ENCODE measurements around the gene RHOF. TPM values are rescaled to one million over a fixed set of nuclear protein-coding genes. Genes with fewer than 3 reads are reported as not detected.
"Not testable (repeated sequence)": the region's sequence is repeated elsewhere in the genome, so short reads cannot be mapped to it uniquely, and the experiment has no call there.

The RHOF gene
- total RNA-seq, 1 experiment from 2014 or later, result 36.7 TPM

GRCh38 chr12:121765573-121765972, 27.9 kb downstream of the RHOF start:
- no peaks in the 10 kb centered on the region for H3K27me3 ChIP-seq (replicated peaks; ENCODE audit: control insufficient read depth, insufficient read depth, low read length)
- H3K9me3 ChIP-seq, result no peaks in the 10 kb centered on the region
- ChIA-PET POLR2A (no interaction called here), CTCF (interaction anchor here (0.6 kb wide), 1 partner anchor 998 kb away, joined by 3 read pairs; no protein-coding TSS in a partner anchor)
- Mint-ChIP-seq H3K4me3 (ENCODE audit: unreplicated experiment) (no peak overlapping the region), H3K4me1 (ENCODE audit: low read depth, unreplicated experiment) (no peaks in the 10 kb centered on the region), H3K27ac (ENCODE audit: unreplicated experiment) (no peak overlapping the region), H3K36me3 (ENCODE audit: insufficient read depth, unreplicated experiment) (peaks cover 12% of the 10 kb centered on the region), H3K9me3 (ENCODE audit: unreplicated experiment) (no peaks in the 10 kb centered on the region), H3K27me3 (ENCODE audit: insufficient read depth, unreplicated experiment) (no peaks in the 10 kb centered on the region)
- peaks cover 8% of the 10 kb centered on the region for H3K4me1 ChIP-seq
- TF ChIP-seq, protein P1, sequence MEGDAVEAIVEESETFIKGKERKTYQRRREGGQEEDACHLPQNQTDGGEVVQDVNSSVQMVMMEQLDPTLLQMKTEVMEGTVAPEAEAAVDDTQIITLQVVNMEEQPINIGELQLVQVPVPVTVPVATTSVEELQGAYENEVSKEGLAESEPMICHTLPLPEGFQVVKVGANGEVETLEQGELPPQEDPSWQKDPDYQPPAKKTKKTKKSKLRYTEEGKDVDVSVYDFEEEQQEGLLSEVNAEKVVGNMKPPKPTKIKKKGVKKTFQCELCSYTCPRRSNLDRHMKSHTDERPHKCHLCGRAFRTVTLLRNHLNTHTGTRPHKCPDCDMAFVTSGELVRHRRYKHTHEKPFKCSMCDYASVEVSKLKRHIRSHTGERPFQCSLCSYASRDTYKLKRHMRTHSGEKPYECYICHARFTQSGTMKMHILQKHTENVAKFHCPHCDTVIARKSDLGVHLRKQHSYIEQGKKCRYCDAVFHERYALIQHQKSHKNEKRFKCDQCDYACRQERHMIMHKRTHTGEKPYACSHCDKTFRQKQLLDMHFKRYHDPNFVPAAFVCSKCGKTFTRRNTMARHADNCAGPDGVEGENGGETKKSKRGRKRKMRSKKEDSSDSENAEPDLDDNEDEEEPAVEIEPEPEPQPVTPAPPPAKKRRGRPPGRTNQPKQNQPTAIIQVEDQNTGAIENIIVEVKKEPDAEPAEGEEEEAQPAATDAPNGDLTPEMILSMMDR (IDR thresholded peaks at IDR 0.05; ENCODE audit: insufficient read depth in 1 of 2, low read depth in 1 of 2, low read length in 1 of 2, severe bottlenecking in 1 of 2, unreplicated experiment in 1 of 2), result no peak
- no peak for DNase-seq
- no peak overlapping the region for H3K4me3 ChIP-seq (ENCODE audit: low read depth, low read length)
- no peaks in the 10 kb centered on the region for H3K36me3 ChIP-seq (ENCODE audit: control insufficient read depth, insufficient read depth, low read length)
- intact Hi-C loops (cut with micrococcal nuclease; ENCODE audit: unreplicated experiment), result no loop called here
- no TSS peak for BruUV-seq (replicated peaks)

DNA sequence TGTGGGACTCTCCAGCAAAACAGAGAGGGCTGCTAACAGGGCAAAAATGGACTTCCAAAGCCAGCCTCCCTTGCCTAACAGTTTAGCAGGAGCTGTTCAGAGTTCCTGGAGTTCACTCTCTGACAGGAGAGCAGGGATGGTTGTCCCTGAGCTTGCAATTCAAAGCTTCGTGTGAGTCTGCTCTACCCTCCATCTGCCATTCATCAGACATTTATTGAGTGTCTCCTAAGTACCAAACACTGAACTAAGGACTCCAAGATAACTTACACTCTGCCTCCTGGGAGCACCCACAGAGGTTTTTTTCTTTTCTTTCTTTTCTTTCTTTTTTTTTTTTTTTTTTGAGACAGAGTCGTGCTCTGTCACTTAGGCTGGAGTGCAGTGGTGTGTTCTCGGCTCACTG, 28.7 kb downstream of the RHOF start:
- Mint-ChIP-seq H3K4me3 (ENCODE audit: unreplicated experiment) (no peak overlapping the region), H3K27ac (ENCODE audit: unreplicated experiment) (no peak overlapping the region), H3K36me3 (ENCODE audit: insufficient read depth, unreplicated experiment) (peaks cover 10% of the 10 kb centered on the region), H3K4me1 (ENCODE audit: low read depth, unreplicated experiment) (no peaks in the 10 kb centered on the region), H3K9me3 (ENCODE audit: unreplicated experiment) (no peaks in the 10 kb centered on the region), H3K27me3 (ENCODE audit: insufficient read depth, unreplicated experiment) (no peaks in the 10 kb centered on the region)
- no TSS peak for BruUV-seq (replicated peaks)
- POLR2A ChIA-PET, result no interaction called here
- DNase-seq, result no peak
- CTCF ChIA-PET, result interaction anchor here (0.7 kb wide), 1 partner anchor 214 kb away, joined by 3 read pairs; no protein-coding TSS in a partner anchor
- intact Hi-C loops (cut with micrococcal nuclease; ENCODE audit: unreplicated experiment), result no loop called here
- TF ChIP-seq, protein P1 (IDR thresholded peaks at IDR 0.05; ENCODE audit: insufficient read depth in 1 of 2, low read depth in 1 of 2, low read length in 1 of 2, severe bottlenecking in 1 of 2, unreplicated experiment in 1 of 2), result no peak
- no peaks in the 10 kb centered on the region for H3K9me3 ChIP-seq
- H3K4me1 ChIP-seq, result peaks cover 8% of the 10 kb centered on the region
- no peaks in the 10 kb centered on the region for H3K36me3 ChIP-seq (ENCODE audit: control insufficient read depth, insufficient read depth, low read length)
- H3K27me3 ChIP-seq (replicated peaks; ENCODE audit: control insufficient read depth, insufficient read depth, low read length), result no peaks in the 10 kb centered on the region
- H3K4me3 ChIP-seq (ENCODE audit: low read depth, low read length), result no peak overlapping the region

DNA sequence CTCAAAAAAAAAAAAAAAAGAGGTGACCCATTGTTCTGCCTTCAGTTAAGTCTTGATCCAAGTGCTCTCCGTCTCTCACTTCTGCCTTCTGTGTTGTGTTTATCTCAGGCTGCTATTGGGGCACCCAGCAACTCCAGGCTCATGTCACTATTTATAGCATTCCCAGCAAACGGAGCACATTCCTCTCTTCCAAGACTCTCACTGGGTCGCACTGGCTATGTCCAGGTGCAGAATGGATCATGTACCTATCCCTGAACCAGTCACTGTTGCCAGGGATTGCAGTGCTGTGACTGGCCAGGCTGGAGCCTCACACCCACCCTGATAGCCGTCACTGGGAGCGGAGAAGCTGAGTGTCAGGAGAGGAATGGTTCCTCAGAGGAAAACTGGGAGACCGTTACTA, 31.2 kb downstream of the RHOF start:
- no peaks in the 10 kb centered on the region for H3K4me1 Mint-ChIP-seq (ENCODE audit: low read depth, unreplicated experiment)

DNA sequence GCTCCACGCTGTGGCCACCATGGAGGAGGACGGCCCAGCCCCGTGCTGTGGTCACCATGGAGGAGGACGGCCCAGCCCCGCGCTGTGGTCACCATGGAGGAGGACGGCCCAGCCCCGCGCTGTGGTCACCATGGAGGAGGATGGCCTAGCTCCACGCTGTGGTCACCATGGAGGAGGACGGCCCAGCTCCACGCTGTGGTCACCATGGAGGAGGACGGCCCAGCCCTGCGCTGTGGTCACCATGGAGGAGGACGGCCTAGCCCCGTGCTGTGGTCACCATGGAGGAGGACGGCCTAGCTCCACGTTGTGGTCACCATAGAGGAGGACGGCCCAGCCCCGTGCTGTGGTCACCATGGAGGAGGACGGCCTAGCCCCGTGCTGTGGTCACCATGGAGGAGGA, 35.0 kb downstream of the RHOF start:
- CTCF ChIA-PET, result interaction anchor here (0.7 kb wide), 1 partner anchor 20 kb away, joined by 5 read pairs; no protein-coding TSS in a partner anchor
- H3K9me3 ChIP-seq; POLR2A ChIA-PET; H3K4me3 Mint-ChIP-seq (ENCODE audit: unreplicated experiment); H3K4me1 Mint-ChIP-seq (ENCODE audit: low read depth, unreplicated experiment); H3K27ac Mint-ChIP-seq (ENCODE audit: unreplicated experiment); H3K9me3 Mint-ChIP-seq (ENCODE audit: unreplicated experiment); H3K27me3 ChIP-seq (replicated peaks; ENCODE audit: control insufficient read depth, insufficient read depth, low read length); H3K4me3 ChIP-seq (ENCODE audit: low read depth, low read length); H3K4me1 ChIP-seq; DNase-seq; intact Hi-C loops (cut with micrococcal nuclease; ENCODE audit: unreplicated experiment); H3K36me3 ChIP-seq (ENCODE audit: control insufficient read depth, insufficient read depth, low read length); BruUV-seq (replicated peaks); H3K27me3 Mint-ChIP-seq (ENCODE audit: insufficient read depth, unreplicated experiment); H3K36me3 Mint-ChIP-seq (ENCODE audit: insufficient read depth, unreplicated experiment): not testable (repeated sequence)

More for the DNA sequence above, 31.2 kb downstream of the RHOF start:
- H3K27ac Mint-ChIP-seq (ENCODE audit: unreplicated experiment), result peak overlapping the region; percentile 78
- peaks cover 6% of the 10 kb centered on the region for H3K36me3 Mint-ChIP-seq (ENCODE audit: insufficient read depth, unreplicated experiment)
- no peak overlapping the region for H3K4me3 Mint-ChIP-seq (ENCODE audit: unreplicated experiment)
- POLR2A ChIA-PET, result no interaction called here
- TF ChIP-seq, protein P1 (IDR thresholded peaks at IDR 0.05; ENCODE audit: insufficient read depth in 1 of 2, low read depth in 1 of 2, low read length in 1 of 2, severe bottlenecking in 1 of 2, unreplicated experiment in 1 of 2), result no peak
- no TSS peak for BruUV-seq (replicated peaks)
- no peak for DNase-seq
- no peaks in the 10 kb centered on the region for H3K27me3 ChIP-seq (replicated peaks; ENCODE audit: control insufficient read depth, insufficient read depth, low read length)
- H3K9me3 Mint-ChIP-seq (ENCODE audit: unreplicated experiment), result no peaks in the 10 kb centered on the region
- no peaks in the 10 kb centered on the region for H3K36me3 ChIP-seq (ENCODE audit: control insufficient read depth, insufficient read depth, low read length)
- H3K4me3 ChIP-seq (ENCODE audit: low read depth, low read length), result no peak overlapping the region
- H3K27me3 Mint-ChIP-seq (ENCODE audit: insufficient read depth, unreplicated experiment), result no peaks in the 10 kb centered on the region
- intact Hi-C loops (cut with micrococcal nuclease; ENCODE audit: unreplicated experiment), result no loop called here
- CTCF ChIA-PET, result interaction anchor here (0.7 to 1.2 kb wide), 2 partner anchors 10 to 49 kb away, joined by 3 to 5 read pairs; no protein-coding TSS in a partner anchor
- H3K4me1 ChIP-seq, result peaks cover 8% of the 10 kb centered on the region; the same call in 1 of the 2 replicates
- no peaks in the 10 kb centered on the region for H3K9me3 ChIP-seq

All from Caco-2 (cell line).